ENCODE results near the gene CEMIP.

Gene CEMIP

DNA sequence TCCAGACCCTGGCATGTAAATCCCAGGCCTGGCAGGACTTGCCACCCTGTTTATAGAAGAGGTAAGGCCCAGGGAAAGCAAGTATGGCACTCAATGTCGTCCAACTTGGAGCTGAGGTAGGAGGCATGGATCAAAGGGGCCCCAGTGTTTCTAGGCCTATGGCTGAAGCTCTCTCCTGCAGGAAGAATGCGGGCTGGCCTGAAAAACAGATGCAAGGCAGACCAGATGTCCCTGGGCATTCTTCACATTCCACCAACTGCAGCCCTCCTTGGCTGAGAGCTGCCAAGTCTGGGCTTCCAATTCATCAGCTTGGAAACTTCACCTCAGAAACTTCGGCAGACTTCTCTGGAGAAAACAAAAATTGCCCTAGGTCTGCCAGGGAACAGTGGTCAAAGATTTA, 188.3 kb downstream of the CEMIP start:
- TF ChIP-seq, protein P1, sequence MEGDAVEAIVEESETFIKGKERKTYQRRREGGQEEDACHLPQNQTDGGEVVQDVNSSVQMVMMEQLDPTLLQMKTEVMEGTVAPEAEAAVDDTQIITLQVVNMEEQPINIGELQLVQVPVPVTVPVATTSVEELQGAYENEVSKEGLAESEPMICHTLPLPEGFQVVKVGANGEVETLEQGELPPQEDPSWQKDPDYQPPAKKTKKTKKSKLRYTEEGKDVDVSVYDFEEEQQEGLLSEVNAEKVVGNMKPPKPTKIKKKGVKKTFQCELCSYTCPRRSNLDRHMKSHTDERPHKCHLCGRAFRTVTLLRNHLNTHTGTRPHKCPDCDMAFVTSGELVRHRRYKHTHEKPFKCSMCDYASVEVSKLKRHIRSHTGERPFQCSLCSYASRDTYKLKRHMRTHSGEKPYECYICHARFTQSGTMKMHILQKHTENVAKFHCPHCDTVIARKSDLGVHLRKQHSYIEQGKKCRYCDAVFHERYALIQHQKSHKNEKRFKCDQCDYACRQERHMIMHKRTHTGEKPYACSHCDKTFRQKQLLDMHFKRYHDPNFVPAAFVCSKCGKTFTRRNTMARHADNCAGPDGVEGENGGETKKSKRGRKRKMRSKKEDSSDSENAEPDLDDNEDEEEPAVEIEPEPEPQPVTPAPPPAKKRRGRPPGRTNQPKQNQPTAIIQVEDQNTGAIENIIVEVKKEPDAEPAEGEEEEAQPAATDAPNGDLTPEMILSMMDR (IDR thresholded peaks at IDR 0.05; ENCODE audit: low read depth, low read length, missing control alignments), result no peak
- no peak overlapping the region for H3K4me3 ChIP-seq (ENCODE audit: low read depth, low read length)
- no peak for DNase-seq (ENCODE audit: low read depth)

DNA sequence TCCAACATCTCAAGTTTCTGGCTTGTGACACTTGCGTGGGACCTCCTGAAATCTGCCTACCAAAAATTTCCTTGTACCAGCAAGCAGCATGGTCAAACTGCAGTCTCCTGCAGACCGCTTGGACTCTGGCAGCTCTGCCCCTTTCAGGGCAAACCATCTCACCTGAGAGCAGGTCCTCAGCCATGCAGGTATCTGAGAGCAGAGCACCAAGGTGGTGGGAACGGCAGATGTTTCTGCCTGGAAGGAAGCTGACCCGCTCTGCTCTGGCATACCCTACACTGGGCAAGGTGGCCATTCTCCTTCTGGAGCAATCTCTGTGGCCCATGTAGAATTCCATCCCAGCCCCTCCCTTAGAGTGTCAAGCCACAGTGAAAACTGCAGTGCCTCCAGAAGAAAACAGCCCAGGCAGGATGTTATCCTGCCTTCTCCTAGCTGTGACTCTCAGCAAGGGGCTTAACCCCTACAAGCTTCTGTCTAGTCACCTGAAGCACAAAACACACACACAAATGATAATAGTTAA, 188.9 kb downstream of the CEMIP start:
- H3K4me3 ChIP-seq (ENCODE audit: low read depth, low read length), result no peak overlapping the region
- DNase-seq (ENCODE audit: low read depth), result no peak
- TF ChIP-seq, protein P1 (IDR thresholded peaks at IDR 0.05; ENCODE audit: low read depth, low read length, missing control alignments), result no peak

DNA sequence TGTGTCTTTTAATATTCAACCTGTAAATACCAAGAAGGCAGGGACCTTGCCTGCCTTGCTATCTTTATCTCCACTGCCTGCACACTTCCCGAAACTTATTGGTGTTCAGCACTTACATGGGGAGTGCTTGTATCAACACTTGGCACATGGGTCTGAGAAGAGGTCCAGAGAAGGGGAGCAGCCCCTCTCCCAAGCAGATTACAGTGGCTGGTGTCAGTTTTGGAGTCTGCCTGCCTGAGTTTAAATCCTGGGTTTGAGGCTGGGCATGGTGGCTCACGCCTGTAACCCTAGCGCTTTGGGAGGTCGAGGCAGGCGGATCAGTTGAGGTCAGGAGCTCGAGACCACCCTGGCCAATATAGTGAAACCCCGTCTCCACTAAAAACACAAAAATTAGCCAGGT, 190.1 kb downstream of the CEMIP start:
- DNase-seq (ENCODE audit: low read depth), result no peak
- no peak overlapping the region for H3K4me3 ChIP-seq (ENCODE audit: low read depth, low read length)
- TF ChIP-seq, protein P1 (IDR thresholded peaks at IDR 0.05; ENCODE audit: low read depth, low read length, missing control alignments), result no peak

DNA sequence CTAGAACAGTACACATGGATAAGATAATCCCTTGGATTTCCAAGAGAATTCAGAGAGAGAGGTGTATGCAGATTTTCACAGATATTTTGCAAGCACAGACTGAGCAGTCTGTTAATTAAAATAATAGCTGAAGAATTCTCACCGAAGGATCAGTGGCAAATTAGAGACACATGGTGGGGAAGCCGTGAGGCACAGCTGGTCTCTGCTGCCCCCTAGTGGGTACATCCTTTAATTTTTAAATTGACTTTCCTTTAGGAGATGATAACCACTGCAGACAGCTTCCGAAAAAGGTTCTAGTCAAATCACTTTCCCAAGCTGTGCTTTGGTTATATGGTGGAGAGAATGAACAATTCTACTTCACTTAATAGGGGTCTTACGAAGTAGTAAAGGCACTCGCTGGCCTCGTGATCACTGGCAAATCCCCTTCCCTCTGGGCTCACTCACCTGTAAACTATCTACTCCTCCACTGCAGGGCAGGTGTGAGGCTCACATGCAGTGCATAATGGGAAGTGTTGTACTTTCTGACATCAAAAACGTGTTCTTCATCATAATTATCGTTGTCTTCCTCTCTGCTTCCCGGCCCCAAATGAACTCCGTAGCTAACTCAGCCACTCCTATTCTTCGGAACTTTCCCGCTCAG, 191.0 kb downstream of the CEMIP start:
- TF ChIP-seq, protein P1 (IDR thresholded peaks at IDR 0.05; ENCODE audit: low read depth, low read length, missing control alignments), result peak; percentile 79
- DNase-seq (ENCODE audit: low read depth), result no peak
- no peak overlapping the region for H3K4me3 ChIP-seq (ENCODE audit: low read depth, low read length)

DNA sequence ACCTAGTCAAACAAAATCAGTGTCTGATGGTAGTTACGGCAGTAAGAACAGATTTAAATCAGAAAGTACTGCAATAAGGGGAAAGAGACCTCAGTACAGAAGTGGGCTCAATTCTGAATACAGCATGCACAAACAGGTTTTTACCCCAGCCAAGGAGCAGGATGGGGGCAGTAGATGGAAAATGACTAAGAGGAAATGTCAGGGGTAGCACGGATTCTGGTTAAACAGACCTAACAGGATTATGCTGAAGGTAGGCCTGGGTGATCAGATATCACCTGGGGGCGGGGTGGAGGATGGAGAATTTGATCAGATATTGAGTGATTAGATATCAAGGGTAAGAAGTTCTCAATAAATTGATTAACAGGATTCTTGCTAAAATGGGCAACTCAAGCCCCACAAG, 191.5 kb downstream of the CEMIP start:
- DNase-seq (ENCODE audit: low read depth), result no peak
- TF ChIP-seq, protein P1 (IDR thresholded peaks at IDR 0.05; ENCODE audit: low read depth, low read length, missing control alignments), result no peak
- H3K4me3 ChIP-seq (ENCODE audit: low read depth, low read length), result no peak overlapping the region

DNA sequence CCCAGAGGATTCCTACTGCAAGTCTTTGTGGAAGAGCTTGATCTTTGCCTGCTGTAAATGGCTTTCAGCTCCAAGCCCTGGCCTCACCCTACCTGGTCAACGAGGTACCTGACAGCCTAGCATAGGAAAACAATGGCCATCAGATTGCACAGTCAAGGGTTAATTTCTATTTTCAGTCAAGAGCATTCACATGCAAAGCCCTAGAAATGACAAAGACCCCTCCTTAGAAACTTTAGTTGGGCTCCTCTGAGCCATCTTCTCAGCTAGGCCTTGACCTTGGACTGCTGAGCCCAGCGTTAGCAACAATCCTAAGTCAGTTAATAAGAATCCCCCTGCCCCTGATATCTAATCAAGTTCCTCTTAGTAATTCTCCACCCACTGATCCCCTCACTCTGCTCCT, 192.0 kb downstream of the CEMIP start:
- H3K4me3 ChIP-seq (ENCODE audit: low read depth, low read length), result no peak overlapping the region
- TF ChIP-seq, protein P1 (IDR thresholded peaks at IDR 0.05; ENCODE audit: low read depth, low read length, missing control alignments), result no peak

DNA sequence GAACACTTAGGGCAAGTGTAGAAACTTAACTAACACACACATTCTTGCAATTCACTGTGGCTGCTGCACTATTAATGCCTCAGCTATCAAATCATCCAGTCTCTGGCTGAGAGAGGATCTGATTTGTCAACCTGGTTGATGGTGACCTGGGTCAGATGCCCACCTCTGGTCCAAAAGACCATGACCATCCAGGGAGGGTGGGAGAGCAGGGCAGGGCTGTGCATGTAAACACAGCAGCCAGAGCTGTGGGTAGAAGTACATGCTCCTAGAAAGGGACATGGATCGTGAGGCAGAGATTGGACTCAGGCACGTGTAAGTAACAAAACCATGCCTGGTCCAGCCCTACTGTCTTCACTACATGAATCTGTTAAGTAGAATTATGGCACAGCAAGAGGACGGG, 193.1 kb downstream of the CEMIP start:
- no peak overlapping the region for H3K4me3 ChIP-seq (ENCODE audit: low read depth, low read length)
- no peak for DNase-seq (ENCODE audit: low read depth)
- TF ChIP-seq, protein P1 (IDR thresholded peaks at IDR 0.05; ENCODE audit: low read depth, low read length, missing control alignments), result no peak

More for the DNA sequence above, 192.0 kb downstream of the CEMIP start:
- DNase-seq (ENCODE audit: low read depth), result no peak
